SK-N-SH (cell line): ENCODE measurements around the gene KHNYN. TPM values are rescaled to one million over a fixed set of nuclear protein-coding genes. Genes with fewer than 3 reads are reported as not detected.

Experiments
- CTCF ChIA-PET: fragments of 300-600, 350-600 bp; formaldehyde crosslinking; extraction: SDS; loops from one replicate; lab custom pipeline; 2021; lab: Yijun Ruan, JAX
- POLR2A ChIA-PET: fragments of 350-600 bp; sonication (Branson Sonifier 250); formaldehyde crosslinking; extraction: SDS; loops from one replicate; lab custom pipeline; 2020; ENCODE audit warnings: antibody characterized with exemption, inconsistent platforms; lab: Yijun Ruan, JAX
- DNase-seq: peaks from one replicate; pipeline ENCODE4 v3.0.0; 2012
- H2AFZ ChIP-seq: fragments of 200-600 bp; sonication (generic); 2 replicates; pipeline ENCODE4 v1.8.1; 2016; ENCODE audit warnings: antibody characterized with exemption, mild to moderate bottlenecking, low read depth
- H3F3A ChIP-seq: fragments of 200-600 bp; sonication (generic); replicated peaks from 2 replicates; pipeline ENCODE3; 2016; ENCODE audit warnings: antibody characterized with exemption, mild to moderate bottlenecking; ENCODE audit not compliant: insufficient read depth
- H3K27ac ChIP-seq, 2 experiments: fragments of 200-500 bp in 1 of 2; fragments of 200-600 bp in 1 of 2; sonication (Bioruptor generic) in 1 of 2; sonication (generic), shearing (Covaris generic) in 1 of 2; 2 replicates each; pipeline versions ENCODE4 v1.5.1 to v1.6.1; 2014 to 2016; ENCODE audit warnings: low read depth in 2 of 2, inconsistent platforms in 1 of 2, low read length in 1 of 2, mild to moderate bottlenecking in 1 of 2, mixed read lengths in 1 of 2
- H3K27me3 ChIP-seq: fragments of 200-600 bp; sonication (generic), shearing (Covaris generic); 2 replicates; pipeline ENCODE4 v1.6.1; 2016; ENCODE audit warnings: mixed run types; ENCODE audit not compliant: insufficient read depth
- H3K36me3 ChIP-seq, 2 experiments: fragments of 200-500 bp in 1 of 2; fragments of 200-600 bp in 1 of 2; sonication (Bioruptor generic) in 1 of 2; sonication (generic) in 1 of 2; replicated peaks in 1 of 2; 2 replicates each; pipeline versions ENCODE3 to v1.5.1; 2014 to 2016; ENCODE audit warnings: low read length in 1 of 2, mild to moderate bottlenecking in 1 of 2; ENCODE audit not compliant: insufficient read depth in 2 of 2, control insufficient read depth in 1 of 2
- H3K4me1 ChIP-seq, 2 experiments: fragments of 200-500 bp in 1 of 2; fragments of 200-600 bp in 1 of 2; sonication (Bioruptor generic) in 1 of 2; sonication (generic), shearing (Covaris generic) in 1 of 2; 2 replicates each; pipeline versions ENCODE4 v1.5.1 to v1.6.1; 2014 to 2016; ENCODE audit warnings: low read depth in 1 of 2, low read length in 1 of 2, mixed run types in 1 of 2; ENCODE audit not compliant: insufficient read depth in 2 of 2, control insufficient read depth in 1 of 2
- H3K4me2 ChIP-seq: fragments of 200-600 bp; sonication (generic), shearing (Covaris generic); 2 replicates; pipeline ENCODE4 v1.6.1; 2017; ENCODE audit warnings: mixed run types
- H3K4me3 ChIP-seq, 2 experiments: fragments of 200-500 bp in 1 of 2; fragments of 200-600 bp in 1 of 2; sonication (Bioruptor generic) in 1 of 2; sonication (generic), shearing (Covaris generic) in 1 of 2; 2 replicates each; pipeline versions ENCODE4 v1.5.1 to v1.8.1; 2014 to 2016; ENCODE audit warnings: low read depth in 2 of 2, inconsistent platforms in 1 of 2, low read length in 1 of 2, mild to moderate bottlenecking in 1 of 2, mixed read lengths in 1 of 2, moderate library complexity in 1 of 2
- H3K79me2 ChIP-seq: fragments of 200-600 bp; sonication (generic); 2 replicates; pipeline ENCODE4 v1.8.1; 2017; ENCODE audit warnings: mild to moderate bottlenecking; ENCODE audit not compliant: insufficient read depth
- H3K9ac ChIP-seq: fragments of 200-600 bp; sonication (generic); 2 replicates; pipeline ENCODE4 v1.6.1; 2017; ENCODE audit warnings: mixed run types
- H3K9me2 ChIP-seq: fragments of 200-600 bp; sonication (generic); 2 replicates; pipeline ENCODE4 v1.6.1; 2017; ENCODE audit warnings: mixed run types
- H3K9me3 ChIP-seq: fragments of 200-600 bp; sonication (generic); 2 replicates; pipeline ENCODE4 v1.6.1; 2017; ENCODE audit warnings: mixed run types, mild to moderate bottlenecking, moderate library complexity
- H4K20me1 ChIP-seq: fragments of 200-600 bp; sonication (generic); 2 replicates; pipeline ENCODE4 v1.6.1; 2017; ENCODE audit warnings: mild to moderate bottlenecking, mixed run types; ENCODE audit not compliant: insufficient read depth
- FOXM1 ChIP-seq: IDR thresholded peaks from 2 replicates; pipeline ENCODE4 v1.4.0; 2012; ENCODE audit warnings: low read depth, mild to moderate bottlenecking
- MXI1 ChIP-seq: IDR thresholded peaks from 2 replicates; pipeline ENCODE4 v1.6.1; 2012; ENCODE audit warnings: mild to moderate bottlenecking, low read depth, low read length, improper control_type of control experiment
- RAD21 ChIP-seq: IDR thresholded peaks from 2 replicates; pipeline ENCODE4 v1.6.1; 2012; ENCODE audit warnings: mild to moderate bottlenecking, low read length
- REST ChIP-seq: IDR thresholded peaks from 2 replicates; pipeline ENCODE4 v1.6.1; 2012; ENCODE audit warnings: mild to moderate bottlenecking, low read depth, low read length, moderate library complexity
- RFX5 ChIP-seq: IDR thresholded peaks from 2 replicates; pipeline ENCODE4 v1.6.1; 2012; ENCODE audit warnings: mild to moderate bottlenecking, improper control_type of control experiment, low read length
- TCF12 ChIP-seq: IDR thresholded peaks from 2 replicates; pipeline ENCODE4 v1.4.0; 2012
- TEAD4 ChIP-seq: IDR thresholded peaks from 2 replicates; pipeline ENCODE4 v1.4.0; 2012; ENCODE audit warnings: mild to moderate bottlenecking, borderline replicate concordance; ENCODE audit not compliant: insufficient read depth
- WGBS: methylation state at CpG from one replicate; pipeline ENCODE4 v1.1.6; 2017; ENCODE audit warnings: low lambda C conversion rate; 5-methylcytosine and 5-hydroxymethylcytosine counted together
- polyA plus RNA-seq, 3 experiments: library from polyadenylated mRNA; depleted of rRNA; stranded (reverse); fragments of >200 nt; gene quantifications; 2 replicates each; pipeline ENCODE4 v1.2.3, GENCODE V29; 2012
- TF ChIP-seq, protein P1 (sequence below): fragments of 150-350 bp; IDR thresholded peaks from 2 replicates; pipeline ENCODE4 v1.6.1; 2016; ENCODE audit warnings: mild to moderate bottlenecking, low read depth, low read length

Gene KHNYN
- polyA plus RNA-seq, 1 of the 3 experiments (the other 2 are of a cell fraction): 18.3 TPM

DNA sequence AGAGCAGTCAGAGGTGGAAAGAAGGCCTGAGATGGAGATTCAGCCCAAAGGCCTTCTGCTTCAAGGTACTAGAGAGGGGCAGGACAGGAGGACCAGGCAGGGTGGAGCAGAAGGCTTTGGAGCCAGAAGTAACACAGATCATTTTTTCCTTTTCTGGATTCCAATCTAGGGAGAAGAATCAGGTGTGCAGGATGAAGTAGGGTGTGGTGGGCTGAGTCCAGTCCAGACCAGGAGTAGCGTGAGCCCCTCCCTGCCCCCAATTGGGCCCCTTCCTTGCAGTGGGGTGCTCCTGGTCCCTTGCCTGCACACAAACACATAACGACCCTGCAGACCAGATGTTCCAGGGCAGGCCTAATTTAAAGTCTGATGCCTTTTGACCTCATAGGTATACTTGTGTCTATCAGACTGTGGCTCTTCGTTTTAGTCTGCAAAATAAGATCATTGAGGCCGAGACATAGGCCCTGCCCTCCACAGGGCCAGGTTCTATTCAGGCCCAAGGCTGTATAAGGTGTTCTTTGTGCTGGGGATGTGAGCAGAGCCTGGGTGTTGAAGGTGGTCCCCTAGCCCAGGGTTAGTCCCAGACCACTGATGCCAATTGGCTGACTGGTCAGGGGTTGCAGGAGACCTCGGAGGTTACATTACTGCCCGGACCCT, 32.0 kb upstream of the KHNYN start:
- 98% methylated on average over 6 of the region's 6 CpGs for WGBS
- H3K4me3 ChIP-seq: no peak overlapping the region; a peak in 1 of 4 replicates
- no peaks in the 10 kb centered on the region for H4K20me1 ChIP-seq

More for the DNA sequence above, 32.0 kb upstream of the KHNYN start:
- Histone ChIP-seq H3K27me3 (no peaks in the 10 kb centered on the region), H2AFZ (no peak overlapping the region), H3K79me2 (no peaks in the 10 kb centered on the region), H3K9me2 (no peaks in the 10 kb centered on the region), H3K9ac (no peak overlapping the region), H3K9me3 (no peaks in the 10 kb centered on the region), H3F3A (peaks cover 8% of the 10 kb centered on the region), H3K27ac (peak overlapping the region in 1 of 2 experiments; percentile 39; a peak in 1 of 4 replicates), H3K4me1 (peaks cover 0 to 32% of the 10 kb centered on the region in 2 experiments; a peak in 1 of 4 replicates), H3K36me3 (no peaks in the 10 kb centered on the region), H3K4me2 (0 out of 2 replicates have a peak overlapping the region, but pooled peaks have one; percentile 86)
- ChIA-PET CTCF (interaction anchor here (0.6 to 5.6 kb wide), 7 partner anchors 15 to 64 kb away, joined by 3 to 35 read pairs (median 11); partner anchors contain the start of gene ADCY4), POLR2A (interaction anchor here (1.2 kb wide), 1 partner anchor 29 kb away, joined by 7 read pairs; no protein-coding TSS in a partner anchor)
- no peak for TF ChIP-seq RFX5
- no peak for TF ChIP-seq TCF12
- no peak for TF ChIP-seq FOXM1
- no peak for TF ChIP-seq REST
- TF ChIP-seq, protein P1, sequence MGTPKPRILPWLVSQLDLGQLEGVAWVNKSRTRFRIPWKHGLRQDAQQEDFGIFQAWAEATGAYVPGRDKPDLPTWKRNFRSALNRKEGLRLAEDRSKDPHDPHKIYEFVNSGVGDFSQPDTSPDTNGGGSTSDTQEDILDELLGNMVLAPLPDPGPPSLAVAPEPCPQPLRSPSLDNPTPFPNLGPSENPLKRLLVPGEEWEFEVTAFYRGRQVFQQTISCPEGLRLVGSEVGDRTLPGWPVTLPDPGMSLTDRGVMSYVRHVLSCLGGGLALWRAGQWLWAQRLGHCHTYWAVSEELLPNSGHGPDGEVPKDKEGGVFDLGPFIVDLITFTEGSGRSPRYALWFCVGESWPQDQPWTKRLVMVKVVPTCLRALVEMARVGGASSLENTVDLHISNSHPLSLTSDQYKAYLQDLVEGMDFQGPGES: no peak
- TF ChIP-seq RAD21: no peak
- TF ChIP-seq MXI1: no peak
- no peak for TF ChIP-seq TEAD4
- DNase-seq: no peak
